Cardiac muscle cell (in vitro differentiated cells and primary cell): ENCODE data around the gene R3HDM2. TPM values are rescaled to one million over a fixed set of nuclear protein-coding genes. Genes with fewer than 3 reads are reported as not detected.

ENCODE experiments used
- DNase-seq, 2 donors: peaks; one replicate each; pipeline versions ENCODE4 v3.0.0 to v3.0.0-alpha.2; 2010 to 2017; ENCODE audit warnings: low read depth in 1 of 2, low spot score in 1 of 2
- H3K27ac ChIP-seq: fragments of 200-600 bp; sonication (generic); 2 replicates; pipeline ENCODE4 v1.5.1; 2016
- H3K27me3 ChIP-seq: fragments of 200-600 bp; sonication (generic); 2 replicates; pipeline ENCODE4 v1.6.0; 2016; ENCODE audit warnings: control low read depth
- H3K36me3 ChIP-seq: fragments of 200-600 bp; sonication (generic); 2 replicates; pipeline ENCODE4 v1.5.1; 2016; ENCODE audit warnings: control low read depth
- H3K4me1 ChIP-seq: fragments of 200-600 bp; sonication (generic); 2 replicates; pipeline ENCODE4 v1.8.1; 2017; ENCODE audit warnings: low read depth, mild to moderate bottlenecking, mixed run types
- H3K4me3 ChIP-seq: fragments of 200-600 bp; sonication (generic); 2 replicates; pipeline ENCODE4 v1.5.1; 2016; ENCODE audit warnings: mild to moderate bottlenecking
- H3K9me3 ChIP-seq: fragments of 200-600 bp; sonication (generic); 2 replicates; pipeline ENCODE4 v1.5.1; 2017; ENCODE audit warnings: low read depth, mild to moderate bottlenecking, control low read depth
- polyA plus RNA-seq: library from polyadenylated mRNA; unstranded; fragments of >200 nt; fragmentation: Nextera tagmentation; extraction: Ambion mirVana; gene quantifications from 2 replicates; pipeline ENCODE4 v1.2.1, GENCODE V29; 2016
- total RNA-seq: library from RNA; depleted of rRNA; stranded (reverse); fragments of >200 nt; gene quantifications from 2 replicates; pipeline ENCODE4 v1.2.3, GENCODE V29; 2016
- TF ChIP-seq, protein P1 (sequence below): IDR thresholded peaks from 2 replicates; pipeline ENCODE4 v1.5.1; 2012; ENCODE audit warnings: low read depth, mild to moderate bottlenecking, low read length

R3HDM2 gene
- total and polyA plus RNA-seq, 2 experiments from 2014 or later = 23.3 to 59.9 TPM

- no peaks in the 10 kb centered on the region for H3K27me3 ChIP-seq
- no peaks in the 10 kb centered on the region for H3K36me3 ChIP-seq
- H3K4me1 ChIP-seq = no peaks in the 10 kb centered on the region
- TF ChIP-seq, protein P1, sequence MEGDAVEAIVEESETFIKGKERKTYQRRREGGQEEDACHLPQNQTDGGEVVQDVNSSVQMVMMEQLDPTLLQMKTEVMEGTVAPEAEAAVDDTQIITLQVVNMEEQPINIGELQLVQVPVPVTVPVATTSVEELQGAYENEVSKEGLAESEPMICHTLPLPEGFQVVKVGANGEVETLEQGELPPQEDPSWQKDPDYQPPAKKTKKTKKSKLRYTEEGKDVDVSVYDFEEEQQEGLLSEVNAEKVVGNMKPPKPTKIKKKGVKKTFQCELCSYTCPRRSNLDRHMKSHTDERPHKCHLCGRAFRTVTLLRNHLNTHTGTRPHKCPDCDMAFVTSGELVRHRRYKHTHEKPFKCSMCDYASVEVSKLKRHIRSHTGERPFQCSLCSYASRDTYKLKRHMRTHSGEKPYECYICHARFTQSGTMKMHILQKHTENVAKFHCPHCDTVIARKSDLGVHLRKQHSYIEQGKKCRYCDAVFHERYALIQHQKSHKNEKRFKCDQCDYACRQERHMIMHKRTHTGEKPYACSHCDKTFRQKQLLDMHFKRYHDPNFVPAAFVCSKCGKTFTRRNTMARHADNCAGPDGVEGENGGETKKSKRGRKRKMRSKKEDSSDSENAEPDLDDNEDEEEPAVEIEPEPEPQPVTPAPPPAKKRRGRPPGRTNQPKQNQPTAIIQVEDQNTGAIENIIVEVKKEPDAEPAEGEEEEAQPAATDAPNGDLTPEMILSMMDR = no peak
- no peaks in the 10 kb centered on the region for H3K9me3 ChIP-seq
- H3K27ac ChIP-seq = no peak overlapping the region
- no peak for DNase-seq
- H3K4me3 ChIP-seq = no peak overlapping the region
Observed at GRCh38 chr12:57439762-57440266, 9.0 kb upstream of the R3HDM2 start.

DNA sequence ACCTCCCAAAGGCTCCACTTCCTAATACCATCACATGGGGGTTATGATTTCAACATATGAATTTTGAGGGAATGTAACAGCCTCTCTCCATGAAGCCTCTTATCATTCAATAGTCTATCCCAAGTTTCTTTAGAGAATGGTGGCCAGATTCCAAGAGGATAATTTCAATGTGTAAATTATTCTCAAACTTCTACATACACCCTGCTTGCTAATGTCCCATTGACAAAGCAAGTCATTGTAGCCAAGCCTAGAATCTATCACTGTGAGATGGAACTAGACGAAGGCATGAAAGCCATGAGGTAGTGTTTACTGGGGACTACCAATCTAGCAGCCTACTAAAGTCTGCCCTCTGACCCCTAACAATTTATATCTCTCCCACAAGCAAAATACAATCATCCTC, 7.6 kb upstream of the R3HDM2 start:
- DNase-seq = no peak
- Histone ChIP-seq H3K27ac (no peak overlapping the region), H3K27me3 (no peaks in the 10 kb centered on the region), H3K4me3 (no peak overlapping the region), H3K9me3 (no peaks in the 10 kb centered on the region), H3K36me3 (no peaks in the 10 kb centered on the region), H3K4me1 (no peaks in the 10 kb centered on the region)
- TF ChIP-seq, protein P1 = no peak

GRCh38 chr12:57435293-57435692, 4.5 kb upstream of the R3HDM2 start:
- Histone ChIP-seq H3K36me3 (no peaks in the 10 kb centered on the region), H3K4me3 (no peak overlapping the region), H3K4me1 (peaks cover 9% of the 10 kb centered on the region), H3K27me3 (no peaks in the 10 kb centered on the region), H3K9me3 (no peaks in the 10 kb centered on the region), H3K27ac (no peak overlapping the region)
- peak in 1 of 2 donors; percentile 42 for DNase-seq
- TF ChIP-seq, protein P1 = no peak

DNA sequence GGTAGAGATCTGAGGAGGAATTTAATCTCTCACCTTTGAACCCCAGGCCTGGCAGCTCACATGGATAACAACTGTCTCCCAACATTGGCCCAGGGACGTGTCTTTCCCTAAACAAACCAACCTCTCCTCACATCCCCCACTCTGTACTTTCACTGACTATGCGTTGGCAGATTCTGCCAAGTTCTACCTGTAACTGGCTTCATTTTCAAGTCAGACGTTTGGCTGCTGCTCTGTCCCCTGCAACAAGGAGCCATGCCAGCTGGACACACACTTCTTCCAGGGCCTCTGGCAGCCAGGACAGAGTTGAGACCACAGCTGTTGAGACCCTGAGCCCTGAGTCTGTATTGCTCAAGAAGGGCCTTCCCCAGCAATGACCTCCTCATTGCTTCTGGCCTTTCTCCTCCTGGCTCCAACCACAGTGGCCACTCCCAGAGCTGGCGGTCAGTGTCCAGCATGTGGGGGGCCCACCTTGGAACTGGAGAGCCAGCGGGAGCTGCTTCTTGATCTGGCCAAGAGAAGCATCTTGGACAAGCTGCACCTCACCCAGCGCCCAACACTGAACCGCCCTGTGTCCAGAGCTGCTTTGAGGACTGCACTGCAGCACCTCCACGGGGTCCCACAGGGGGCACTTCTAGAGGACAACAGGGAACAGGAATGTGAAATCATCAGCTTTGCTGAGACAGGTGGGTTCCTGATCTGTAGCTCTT, 3.8 kb upstream of the R3HDM2 start, which contains the start of gene INHBC:
Gene INHBC, plus strand, starts transcription at position 268 of the 707 bp plus-strand sequence. Its CDS starts 103 bp downstream, at position 371.
- Histone ChIP-seq H3K36me3 (no peaks in the 10 kb centered on the region), H3K4me1 (peaks cover 10% of the 10 kb centered on the region), H3K27ac (no peak within 1 kb of the TSS), H3K27me3 (no peaks in the 10 kb centered on the region), H3K4me3 (no peak within 1 kb of the TSS), H3K9me3 (no peaks in the 10 kb centered on the region)
- DNase-seq = no peak
- TF ChIP-seq, protein P1 = no peak

- H3K4me3 ChIP-seq = no peak overlapping the region
- H3K36me3 ChIP-seq = no peaks in the 10 kb centered on the region
- DNase-seq = no peak
- H3K27ac ChIP-seq = no peak overlapping the region
- H3K27me3 ChIP-seq = no peaks in the 10 kb centered on the region
- TF ChIP-seq, protein P1 = no peak
- H3K4me1 ChIP-seq = peaks cover 15% of the 10 kb centered on the region
- H3K9me3 ChIP-seq = no peaks in the 10 kb centered on the region
Observed at GRCh38 chr12:57433370-57433769, 2.5 kb upstream of the R3HDM2 start.
